Activated CD8-positive, alpha-beta memory T cell treated with anti-CD3 and anti-CD28 coated beads, Interleukin-2, amount 50 U/mL, for 4 hours (primary cell): ENCODE data around the gene TIMM17B.

Experiments
- DNase-seq: peaks from one replicate; pipeline ENCODE4 v3.0.0-alpha.2; 2020

Gene TIMM17B

DNA sequence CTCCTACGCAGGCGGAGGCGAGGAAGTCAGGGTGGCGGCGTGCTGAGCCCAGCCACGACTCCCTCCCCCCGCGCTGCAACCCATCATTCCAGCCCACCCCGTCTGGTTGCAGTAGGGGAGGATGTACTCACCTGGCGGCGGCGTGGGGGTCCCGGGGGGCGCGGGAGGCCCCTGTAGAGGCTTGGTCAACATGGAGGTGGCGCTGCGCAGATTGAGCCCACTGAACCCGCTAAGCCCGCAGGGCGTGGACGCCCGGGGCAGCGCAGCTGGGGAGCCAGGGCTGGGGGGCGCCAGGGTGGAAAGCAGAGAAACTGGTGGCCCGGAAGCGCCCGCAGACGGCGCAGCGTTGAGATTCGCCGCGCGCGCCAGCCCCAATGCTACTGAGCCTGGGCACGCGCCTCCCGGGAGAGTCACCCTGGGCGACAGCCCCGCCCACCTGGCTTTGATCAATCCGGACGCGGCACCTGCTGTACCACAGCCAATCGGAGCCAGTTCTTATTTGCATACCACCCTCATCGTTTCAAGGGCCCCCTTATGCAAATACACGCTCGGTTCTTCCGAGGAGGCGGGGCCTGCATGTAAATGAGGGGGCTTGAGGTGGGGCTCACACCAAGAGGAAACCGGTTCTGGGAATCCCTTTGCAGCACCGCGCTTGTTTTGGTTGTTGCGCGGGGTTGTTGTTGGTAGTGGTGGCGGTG lies 21.2 kb upstream of the TIMM17B start, which contains the start of gene PIM2:
TSS of gene PIM2 (minus strand) at position 382 of the 698 bp plus-strand sequence. CDS start at position 192, 190 bp downstream.
- peak; percentile 90 for DNase-seq

- DNase-seq: no peak
These were observed 20.7 kb upstream of the TIMM17B start for GRCh38 chrX:48918301-48918642.

DNA sequence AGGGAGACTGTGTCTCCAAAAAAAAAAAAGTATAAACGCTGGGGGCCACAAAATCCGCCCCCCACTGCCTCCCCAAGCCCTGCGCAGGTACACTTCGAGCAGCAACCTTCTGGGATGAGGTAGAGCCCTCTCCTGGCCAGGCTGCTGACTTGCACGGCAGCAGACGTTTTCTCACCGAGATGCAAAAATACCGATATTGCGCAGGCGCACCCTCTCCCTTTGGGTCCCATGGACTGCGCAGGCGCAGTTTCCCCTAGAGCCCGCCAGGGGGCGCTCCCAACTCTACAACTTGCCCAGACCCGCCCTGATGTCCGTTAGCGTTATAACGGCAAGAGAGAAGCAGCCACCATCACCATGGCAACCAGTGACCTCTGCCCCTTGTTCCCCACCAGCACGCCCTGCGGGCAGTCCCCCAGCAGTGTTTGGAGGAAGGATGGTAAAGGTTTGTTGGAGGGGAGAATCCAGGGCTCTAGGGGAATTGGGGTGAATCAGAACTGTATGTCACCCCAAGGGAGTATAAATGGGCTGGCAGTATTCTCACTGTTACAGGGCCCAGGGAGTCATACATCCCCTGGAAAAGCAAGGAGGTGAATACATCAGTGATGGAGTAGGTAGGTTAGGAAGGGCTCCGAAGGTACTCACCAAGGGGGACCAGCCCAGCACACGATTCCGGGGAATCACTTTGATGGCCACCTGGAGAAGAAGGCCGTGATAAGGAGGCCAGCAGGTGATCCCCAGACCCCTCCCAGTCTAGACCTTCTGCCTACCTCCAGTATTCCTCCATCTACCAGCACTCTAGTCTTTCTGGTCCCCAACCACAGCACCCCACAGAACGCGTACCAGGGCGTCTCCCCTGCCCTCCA lies 19.8 kb upstream of the TIMM17B start:
- peak; percentile 84 for DNase-seq

DNA sequence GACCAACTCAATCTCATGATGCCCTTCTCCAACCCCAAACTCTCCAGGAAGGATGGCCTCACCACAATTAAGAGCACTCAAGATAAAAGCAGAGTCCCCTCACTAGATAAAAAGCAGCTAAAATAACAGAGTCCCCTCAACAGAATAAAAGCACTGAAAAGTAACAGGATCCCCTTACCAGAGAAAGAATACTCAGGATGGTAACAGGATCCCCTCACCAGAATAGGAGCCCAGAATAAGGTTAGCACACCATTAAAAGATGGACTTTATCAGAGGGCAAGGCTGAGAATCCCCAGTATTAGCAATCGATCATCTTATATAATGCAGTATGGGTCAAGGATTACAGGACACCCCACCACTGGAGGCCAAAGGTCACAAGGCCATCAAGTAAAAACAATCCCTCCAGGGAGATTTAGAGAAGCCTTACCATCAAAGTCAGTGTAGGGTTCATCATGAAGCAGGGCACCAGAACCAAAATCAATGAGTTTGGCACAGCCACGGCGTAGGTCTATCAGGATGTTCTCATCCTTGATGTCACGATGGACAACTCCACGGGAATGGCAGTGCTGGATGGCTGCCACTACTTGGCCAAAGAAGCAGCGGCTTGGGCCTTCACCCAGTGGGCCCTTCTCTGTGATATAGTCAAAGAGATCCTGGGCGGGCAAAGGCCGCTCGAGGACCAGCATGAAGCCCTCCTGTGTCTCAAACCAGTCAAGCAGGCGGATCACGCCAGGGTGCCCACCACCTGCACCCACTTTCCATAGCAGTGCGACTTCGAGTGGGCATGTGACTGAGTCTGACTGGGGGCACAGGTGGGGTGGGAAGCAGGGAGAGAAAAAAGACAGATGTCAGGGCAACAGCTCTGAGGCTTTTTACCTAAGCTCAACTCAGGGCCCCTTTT lies 17.3 kb upstream of the TIMM17B start:
- DNase-seq: no peak

- no peak for DNase-seq
These were observed 16.2 kb upstream of the TIMM17B start for GRCh38 chrX:48913605-48914366.

DNA sequence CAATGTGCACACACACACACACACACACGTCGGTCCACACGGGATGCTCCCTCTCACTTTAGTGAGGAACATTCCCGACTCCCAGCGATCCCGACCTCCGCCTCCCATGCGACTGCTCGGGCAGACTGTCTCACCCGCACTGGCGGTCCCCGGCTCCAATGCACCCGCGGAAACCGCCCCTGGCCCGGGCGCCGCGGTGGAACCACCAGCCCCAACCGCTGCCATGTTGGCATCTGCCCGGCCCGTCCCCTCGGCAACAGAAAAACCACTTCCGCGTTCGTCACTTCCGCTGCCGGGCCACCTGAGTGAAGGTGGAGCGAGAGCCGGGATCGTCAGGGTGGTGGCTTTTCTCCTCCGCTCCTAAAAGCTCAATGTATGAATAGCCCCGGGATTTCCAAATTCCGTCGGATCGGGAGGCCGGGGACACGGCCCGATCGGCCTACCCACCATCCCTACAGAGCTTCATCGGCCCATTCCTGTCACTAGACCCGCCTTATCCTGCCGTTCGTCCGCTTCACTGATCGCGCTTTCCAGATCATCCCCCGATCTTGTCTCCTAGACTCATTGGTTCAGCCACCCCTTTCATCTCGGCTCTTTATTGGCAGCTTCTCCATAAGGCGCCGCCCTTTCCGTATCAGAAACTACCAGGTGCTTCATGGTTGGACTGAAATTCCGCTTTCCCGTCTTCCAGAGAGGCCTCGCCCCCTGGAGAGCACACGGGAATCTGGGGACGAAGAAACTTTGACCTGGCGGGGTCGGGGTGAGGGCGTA lies 14.0 kb upstream of the TIMM17B start, which contains the start of gene SLC35A2:
TSS of gene SLC35A2 (minus strand) at position 235 of the 771 bp plus-strand sequence. CDS start at position 225, 10 bp downstream.
- DNase-seq: peak; percentile 85

DNA sequence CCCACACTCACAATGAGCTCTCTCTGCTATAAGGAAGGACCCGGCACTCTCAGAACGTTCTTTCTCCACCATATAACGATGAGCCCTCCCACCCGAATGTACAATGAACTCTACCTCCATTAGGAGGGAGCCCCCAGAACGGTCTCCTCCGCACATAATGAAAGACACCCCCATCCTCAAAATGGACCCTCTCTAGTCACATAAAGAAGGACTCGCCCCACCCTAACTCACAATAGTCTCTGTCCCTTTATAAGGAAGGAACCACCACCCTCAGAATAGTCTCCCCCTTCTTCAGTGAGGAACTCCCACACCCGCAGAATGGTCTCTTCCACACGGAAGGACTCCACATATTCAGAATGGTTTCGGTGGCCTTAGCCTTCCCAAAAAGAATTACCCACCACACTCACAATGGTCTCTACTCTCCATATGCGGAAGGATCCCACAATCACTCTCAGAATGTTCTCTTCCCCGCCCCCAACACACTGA lies 13.4 kb upstream of the TIMM17B start:
- DNase-seq: no peak

GRCh38 chrX:48909703-48910294 lies 12.2 kb upstream of the TIMM17B start:
- DNase-seq: no peak

GRCh38 chrX:48908600-48908999 lies 11.0 kb upstream of the TIMM17B start:
- no peak for DNase-seq

DNA sequence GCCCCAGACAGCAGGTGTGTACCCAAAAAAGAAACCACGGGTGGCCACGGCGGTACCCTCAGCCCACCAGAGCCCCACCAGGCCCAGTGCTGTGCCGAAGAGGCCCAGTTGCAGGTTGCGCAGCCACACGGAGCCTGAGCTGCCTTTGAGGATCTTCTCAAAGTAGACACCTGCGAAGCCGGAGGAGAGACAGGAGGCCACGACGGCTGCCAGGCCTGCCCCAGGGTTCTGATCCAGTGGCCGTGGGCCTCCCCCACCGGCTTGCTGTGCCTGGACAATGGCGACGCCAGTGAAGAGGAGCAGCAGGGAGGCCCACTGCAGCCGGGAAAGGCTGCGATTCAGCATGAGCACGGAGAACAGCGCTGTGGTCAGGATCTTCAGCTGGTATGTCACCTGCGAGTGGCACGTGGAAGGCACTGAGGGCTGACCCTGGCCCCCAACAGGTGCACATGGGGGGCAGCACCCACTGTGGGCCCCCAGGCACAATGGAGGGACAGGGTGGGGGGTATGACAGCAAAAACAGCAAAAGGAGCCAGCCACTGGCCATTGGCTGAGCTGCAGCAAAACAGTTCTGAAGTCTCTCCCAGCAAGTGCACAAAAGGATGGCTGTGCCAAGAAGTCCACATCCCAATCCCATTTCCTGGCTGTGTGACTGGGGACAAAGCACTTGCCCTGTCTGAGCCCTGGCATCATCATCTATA lies 7.7 kb upstream of the TIMM17B start:
- DNase-seq: no peak

- no peak for DNase-seq
These were observed 7.1 kb upstream of the TIMM17B start for GRCh38 chrX:48904626-48905025.

DNA sequence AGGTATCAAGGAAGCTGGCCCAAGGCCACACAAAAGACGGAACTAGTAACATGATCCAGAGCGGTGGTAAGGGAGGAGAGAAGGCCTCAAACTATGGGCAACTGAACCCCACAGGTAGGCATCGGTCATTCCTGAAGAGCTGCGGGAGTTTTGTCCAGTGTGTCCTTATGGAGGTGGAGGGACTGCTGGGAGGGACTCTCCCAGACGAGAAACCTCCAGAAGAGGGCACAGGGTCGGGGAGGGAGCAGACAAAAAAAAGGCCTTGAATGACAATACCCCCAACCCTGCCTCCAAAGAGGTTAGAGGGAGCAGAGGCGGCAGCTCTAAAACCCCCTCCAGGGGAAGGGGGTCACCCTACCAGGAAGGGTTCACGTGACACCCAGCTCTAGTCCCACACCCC lies 6.6 kb upstream of the TIMM17B start:
- no peak for DNase-seq

DNA sequence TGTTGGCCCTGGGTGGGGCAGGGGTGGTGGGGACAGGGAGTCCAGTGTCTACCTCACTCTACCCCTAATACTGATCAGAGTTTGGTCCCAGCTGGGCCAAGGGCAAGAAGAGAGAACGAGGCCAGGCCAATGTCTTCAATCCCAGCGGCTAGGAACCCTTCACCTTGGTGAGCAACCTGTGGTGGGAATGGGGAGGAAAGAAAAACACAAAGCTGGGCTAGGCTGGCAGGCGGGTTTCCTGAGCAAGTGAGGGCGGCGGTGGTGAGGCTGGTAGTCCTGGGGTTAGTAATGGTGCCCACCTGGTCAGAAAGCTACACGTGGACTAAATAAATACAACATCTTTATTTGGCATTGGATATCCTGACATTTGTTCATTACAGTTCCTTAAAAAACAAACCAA lies 5.7 kb upstream of the TIMM17B start:
- DNase-seq: no peak

DNA sequence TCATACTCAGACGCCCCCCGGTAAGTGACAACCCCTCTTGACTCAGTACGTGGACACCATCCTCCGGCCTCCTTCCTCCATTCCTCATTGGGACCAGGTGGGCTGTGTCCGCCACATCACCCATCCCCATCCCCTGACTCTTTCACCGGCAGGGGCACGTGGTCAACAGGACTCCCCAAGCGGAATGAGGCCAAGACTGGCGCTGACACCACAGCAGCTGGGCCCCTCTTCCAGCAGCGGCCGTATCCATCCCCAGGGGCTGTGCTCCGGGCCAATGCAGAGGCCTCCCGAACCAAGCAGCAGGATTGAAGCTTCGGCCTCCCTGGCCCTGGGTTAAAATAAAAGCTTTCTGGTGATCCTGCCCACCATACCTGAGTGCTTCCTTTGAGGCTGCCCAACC lies 5.2 kb upstream of the TIMM17B start:
- DNase-seq: no peak

GRCh38 chrX:48902135-48902534 lies 4.6 kb upstream of the TIMM17B start:
- DNase-seq: no peak

GRCh38 chrX:48901069-48901468 lies 3.5 kb upstream of the TIMM17B start:
- DNase-seq: no peak

- no peak for DNase-seq
These were observed 1.5 kb upstream of the TIMM17B start for GRCh38 chrX:48899078-48899410.

GRCh38 chrX:48897157-48897624 lies 377 bp downstream of the TIMM17B start:
- peak; percentile 50 for DNase-seq

- DNase-seq: no peak
These were observed 957 bp downstream of the TIMM17B start for GRCh38 chrX:48896611-48897011.

GRCh38 chrX:48894891-48895290 lies 2.7 kb downstream of the TIMM17B start:
- no peak for DNase-seq
